ENCODE measurements around the gene POPDC3. TPM values are rescaled to one million over a fixed set of nuclear protein-coding genes. Genes with fewer than 3 reads are reported as not detected.

The POPDC3 gene
- total RNA-seq, 1 experiment from 2014 or later, result 29.2 TPM

DNA sequence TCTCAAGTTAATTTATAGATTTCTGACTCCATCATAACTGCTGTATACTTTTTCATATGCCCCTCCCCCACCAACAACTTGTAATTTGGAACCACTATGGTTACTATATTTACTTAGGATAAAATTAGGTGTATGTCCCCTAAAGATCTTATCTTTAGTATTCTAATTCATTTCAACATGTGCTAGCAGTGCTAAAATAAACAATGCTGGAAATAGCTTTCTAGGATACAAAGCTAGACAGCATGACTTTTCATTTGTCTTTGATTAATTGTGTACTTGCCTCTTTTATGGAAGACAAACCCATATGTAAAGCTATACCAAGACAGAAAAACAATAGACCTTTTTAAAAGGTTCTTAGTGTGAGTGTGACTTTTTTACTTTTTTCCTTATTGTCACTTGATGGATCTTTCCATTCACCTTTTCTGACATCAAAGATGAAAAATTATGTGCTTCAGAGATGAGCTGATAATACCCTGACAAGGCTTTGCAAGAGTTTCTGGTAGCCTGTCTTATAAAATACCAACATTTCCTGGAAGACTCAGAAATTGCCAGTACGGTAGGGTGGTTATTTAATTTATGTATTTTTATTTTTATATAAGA, 31.2 kb upstream of the POPDC3 start:
- TF ChIP-seq, protein P1, sequence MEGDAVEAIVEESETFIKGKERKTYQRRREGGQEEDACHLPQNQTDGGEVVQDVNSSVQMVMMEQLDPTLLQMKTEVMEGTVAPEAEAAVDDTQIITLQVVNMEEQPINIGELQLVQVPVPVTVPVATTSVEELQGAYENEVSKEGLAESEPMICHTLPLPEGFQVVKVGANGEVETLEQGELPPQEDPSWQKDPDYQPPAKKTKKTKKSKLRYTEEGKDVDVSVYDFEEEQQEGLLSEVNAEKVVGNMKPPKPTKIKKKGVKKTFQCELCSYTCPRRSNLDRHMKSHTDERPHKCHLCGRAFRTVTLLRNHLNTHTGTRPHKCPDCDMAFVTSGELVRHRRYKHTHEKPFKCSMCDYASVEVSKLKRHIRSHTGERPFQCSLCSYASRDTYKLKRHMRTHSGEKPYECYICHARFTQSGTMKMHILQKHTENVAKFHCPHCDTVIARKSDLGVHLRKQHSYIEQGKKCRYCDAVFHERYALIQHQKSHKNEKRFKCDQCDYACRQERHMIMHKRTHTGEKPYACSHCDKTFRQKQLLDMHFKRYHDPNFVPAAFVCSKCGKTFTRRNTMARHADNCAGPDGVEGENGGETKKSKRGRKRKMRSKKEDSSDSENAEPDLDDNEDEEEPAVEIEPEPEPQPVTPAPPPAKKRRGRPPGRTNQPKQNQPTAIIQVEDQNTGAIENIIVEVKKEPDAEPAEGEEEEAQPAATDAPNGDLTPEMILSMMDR (IDR thresholded peaks at IDR 0.05), result no peak
- TF ChIP-seq, protein P2, sequence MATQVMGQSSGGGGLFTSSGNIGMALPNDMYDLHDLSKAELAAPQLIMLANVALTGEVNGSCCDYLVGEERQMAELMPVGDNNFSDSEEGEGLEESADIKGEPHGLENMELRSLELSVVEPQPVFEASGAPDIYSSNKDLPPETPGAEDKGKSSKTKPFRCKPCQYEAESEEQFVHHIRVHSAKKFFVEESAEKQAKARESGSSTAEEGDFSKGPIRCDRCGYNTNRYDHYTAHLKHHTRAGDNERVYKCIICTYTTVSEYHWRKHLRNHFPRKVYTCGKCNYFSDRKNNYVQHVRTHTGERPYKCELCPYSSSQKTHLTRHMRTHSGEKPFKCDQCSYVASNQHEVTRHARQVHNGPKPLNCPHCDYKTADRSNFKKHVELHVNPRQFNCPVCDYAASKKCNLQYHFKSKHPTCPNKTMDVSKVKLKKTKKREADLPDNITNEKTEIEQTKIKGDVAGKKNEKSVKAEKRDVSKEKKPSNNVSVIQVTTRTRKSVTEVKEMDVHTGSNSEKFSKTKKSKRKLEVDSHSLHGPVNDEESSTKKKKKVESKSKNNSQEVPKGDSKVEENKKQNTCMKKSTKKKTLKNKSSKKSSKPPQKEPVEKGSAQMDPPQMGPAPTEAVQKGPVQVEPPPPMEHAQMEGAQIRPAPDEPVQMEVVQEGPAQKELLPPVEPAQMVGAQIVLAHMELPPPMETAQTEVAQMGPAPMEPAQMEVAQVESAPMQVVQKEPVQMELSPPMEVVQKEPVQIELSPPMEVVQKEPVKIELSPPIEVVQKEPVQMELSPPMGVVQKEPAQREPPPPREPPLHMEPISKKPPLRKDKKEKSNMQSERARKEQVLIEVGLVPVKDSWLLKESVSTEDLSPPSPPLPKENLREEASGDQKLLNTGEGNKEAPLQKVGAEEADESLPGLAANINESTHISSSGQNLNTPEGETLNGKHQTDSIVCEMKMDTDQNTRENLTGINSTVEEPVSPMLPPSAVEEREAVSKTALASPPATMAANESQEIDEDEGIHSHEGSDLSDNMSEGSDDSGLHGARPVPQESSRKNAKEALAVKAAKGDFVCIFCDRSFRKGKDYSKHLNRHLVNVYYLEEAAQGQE (IDR thresholded peaks at IDR 0.05; ENCODE audit: insufficient read depth in 1 of 2, low read depth in 2 of 2, low read length in 1 of 2), result no peak
- TF ChIP-seq SIN3A (IDR thresholded peaks at IDR 0.05; ENCODE audit: borderline replicate concordance, insufficient read depth, low read depth, low read length), result no peak
- no peak for TF ChIP-seq TCF7L2 (IDR thresholded peaks at IDR 0.05; ENCODE audit: low read depth, low read length)
- no peak for TF ChIP-seq POLR2AphosphoS5 (IDR thresholded peaks at IDR 0.05; ENCODE audit: low read depth, low read length)
- in situ Hi-C loops (cut with HindIII; ENCODE audit: low pct_unique_long_range_greater_than_20kb, low sequenced_read_pairs) (no loop called here), intact Hi-C loops (cut with micrococcal nuclease; ENCODE audit: unreplicated experiment) (no loop called here)
- no peak overlapping the region for H3K27ac ChIP-seq (ENCODE audit: low read length)
- ChIA-PET CTCF (no interaction called here), POLR2A (no interaction called here)
- ATAC-seq (no peak), DNase-seq (ENCODE audit: low read depth, low spot score) (no peak)
- H3K36me3 ChIP-seq (ENCODE audit: control insufficient read depth, insufficient read depth, low read length), result no peaks in the 10 kb centered on the region; the same call in 1 of the 2 replicates
- no peaks in the 10 kb centered on the region for H3K9me3 ChIP-seq (ENCODE audit: control insufficient read depth, insufficient read depth, low read depth, low read length)
- peaks cover 2% of the 10 kb centered on the region; the same call in 1 of the 2 replicates for H3K27me3 ChIP-seq (ENCODE audit: control insufficient read depth, insufficient read depth, low read length)
- no TSS peak for BruUV-seq (replicated peaks)
- H3K4me3 ChIP-seq (ENCODE audit: low read depth in 2 of 2, low read length in 2 of 2), result no peak overlapping the region
- no peaks in the 10 kb centered on the region for H3K4me1 ChIP-seq (ENCODE audit: control insufficient read depth, insufficient read depth, low read length)

DNA sequence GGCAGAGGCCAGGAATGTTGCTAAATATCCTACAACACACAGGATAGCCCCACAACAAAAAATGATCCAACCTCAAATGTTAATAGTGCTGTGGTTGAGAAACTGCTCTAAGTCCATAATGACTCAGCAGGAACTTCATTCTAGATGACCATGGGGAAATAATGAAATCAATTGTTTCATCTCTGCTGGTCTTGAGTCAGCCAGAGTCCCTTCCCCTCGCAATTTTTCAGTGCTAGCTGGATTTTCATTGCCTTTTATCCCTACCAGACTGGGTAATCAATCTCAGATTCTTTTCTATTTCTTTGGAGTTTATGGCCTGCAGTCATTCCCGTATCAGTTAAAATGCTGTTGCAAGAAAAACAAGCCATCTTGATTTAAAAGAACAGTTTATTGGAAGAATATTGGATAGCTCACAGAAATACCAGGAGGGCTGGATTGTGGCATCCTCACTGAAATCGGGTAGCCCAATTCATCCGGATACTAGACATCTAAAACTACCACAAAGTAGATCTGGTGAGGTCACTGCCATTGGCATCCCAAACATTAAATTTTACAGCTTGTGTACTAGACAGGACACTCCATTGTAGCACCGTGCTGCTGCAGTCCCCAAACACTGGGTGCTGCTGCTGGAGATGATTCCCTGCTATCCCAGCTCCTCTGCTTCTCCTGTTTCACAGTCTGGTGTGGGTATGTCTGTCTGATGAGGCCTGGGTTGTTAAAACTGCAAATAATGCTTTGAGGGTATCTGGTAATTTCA, 30.3 kb upstream of the POPDC3 start:
- BruUV-seq (replicated peaks), result no TSS peak
- Histone ChIP-seq H3K9me3 (ENCODE audit: control insufficient read depth, insufficient read depth, low read depth, low read length) (no peaks in the 10 kb centered on the region), H3K4me1 (ENCODE audit: control insufficient read depth, insufficient read depth, low read length) (no peaks in the 10 kb centered on the region), H3K36me3 (ENCODE audit: control insufficient read depth, insufficient read depth, low read length) (no peaks in the 10 kb centered on the region; the same call in 1 of the 2 replicates), H3K27ac (ENCODE audit: low read length) (no peak overlapping the region), H3K4me3 (ENCODE audit: low read depth in 2 of 2, low read length in 2 of 2) (no peak overlapping the region), H3K27me3 (ENCODE audit: control insufficient read depth, insufficient read depth, low read length) (no peaks in the 10 kb centered on the region)
- no peak for TF ChIP-seq TCF7L2 (IDR thresholded peaks at IDR 0.05; ENCODE audit: low read depth, low read length)
- TF ChIP-seq POLR2AphosphoS5 (IDR thresholded peaks at IDR 0.05; ENCODE audit: low read depth, low read length), result no peak
- TF ChIP-seq, protein P1 (IDR thresholded peaks at IDR 0.05), result no peak
- no peak for TF ChIP-seq SIN3A (IDR thresholded peaks at IDR 0.05; ENCODE audit: borderline replicate concordance, insufficient read depth, low read depth, low read length)
- TF ChIP-seq, protein P2 (IDR thresholded peaks at IDR 0.05; ENCODE audit: insufficient read depth in 1 of 2, low read depth in 2 of 2, low read length in 1 of 2), result no peak
- POLR2A ChIA-PET, result no interaction called here
- in situ Hi-C loops (cut with HindIII; ENCODE audit: low pct_unique_long_range_greater_than_20kb, low sequenced_read_pairs) (no loop called here), intact Hi-C loops (cut with micrococcal nuclease; ENCODE audit: unreplicated experiment) (no loop called here)
- CTCF ChIA-PET, result no interaction called here
- ATAC-seq, result 0 out of 2 replicates have a peak, but pooled peaks have one; percentile 45
- no peak for DNase-seq (ENCODE audit: low read depth, low spot score)

Measured in Panc1 (cell line).